ENCODE results near the gene FGFR4.

FGFR4 gene

GRCh38 chr5:177081859-177082258, 4.9 kb upstream of the FGFR4 start:
- CTCF ChIA-PET = interaction anchor here (0.6 to 1.7 kb wide), 3 partner anchors 10 to 508 kb away, joined by 3 to 9 read pairs (median 3); no protein-coding TSS in a partner anchor
- no peak overlapping the region for H3K27ac ChIP-seq
- POLR2A ChIA-PET (ENCODE audit: low non-redundant PET) = no interaction called here
- DNase-seq (ENCODE audit: low spot score) = no peak
- no peak for TF ChIP-seq CTCF (conservative IDR thresholded peaks at IDR 0.05; ENCODE audit: low read depth)

DNA sequence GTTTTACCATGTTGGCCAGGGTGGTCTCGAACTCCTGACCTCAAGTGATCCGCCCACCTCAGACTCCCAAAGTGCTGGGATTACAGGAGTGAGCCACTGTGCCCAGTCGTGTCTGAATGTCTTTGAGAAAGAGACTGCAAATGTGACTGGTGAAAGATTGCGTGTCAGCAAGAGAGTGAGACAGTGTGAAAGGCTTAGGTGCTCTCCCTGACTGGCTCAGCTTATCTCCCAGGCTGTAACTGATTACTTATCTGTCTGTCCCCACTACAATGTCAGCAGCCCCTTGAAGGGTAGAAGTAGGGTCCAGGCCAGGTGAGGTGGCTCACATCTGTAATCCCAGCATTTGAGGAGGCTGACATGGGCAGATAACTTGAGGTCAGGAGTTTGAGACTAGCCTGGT, 3.4 kb upstream of the FGFR4 start:
- POLR2A ChIA-PET (ENCODE audit: low non-redundant PET) = no interaction called here
- CTCF ChIA-PET = interaction anchor here (0.6 to 0.8 kb wide), 2 partner anchors 12 to 77 kb away, joined by 3 to 4 read pairs; no protein-coding TSS in a partner anchor
- DNase-seq (ENCODE audit: low spot score) = no peak
- no peak for TF ChIP-seq CTCF (conservative IDR thresholded peaks at IDR 0.05; ENCODE audit: low read depth)
- H3K27ac ChIP-seq = no peak overlapping the region

DNA sequence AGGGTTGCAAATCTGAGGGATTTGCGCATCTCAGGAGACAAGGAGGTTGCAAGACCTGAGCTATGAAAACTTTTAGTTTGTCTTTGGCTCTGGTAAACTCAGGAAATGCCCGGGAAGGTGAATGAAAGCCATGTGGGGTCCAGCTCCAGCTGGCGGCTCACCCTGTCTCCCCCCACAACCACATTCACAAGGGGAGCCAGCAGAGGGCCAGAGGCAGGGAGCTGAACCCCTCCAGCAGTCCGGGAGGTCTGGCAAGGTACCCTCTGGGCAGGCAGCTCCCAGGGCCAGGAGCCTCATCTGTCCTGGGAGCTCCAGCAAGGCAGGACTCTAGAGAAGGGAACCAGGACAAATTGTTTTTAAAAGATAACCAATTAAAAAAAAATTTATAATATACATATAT, 2.5 kb upstream of the FGFR4 start:
- no peak for DNase-seq (ENCODE audit: low spot score)
- POLR2A ChIA-PET (ENCODE audit: low non-redundant PET) = no interaction called here
- CTCF ChIA-PET = interaction anchor here (0.5 to 1.0 kb wide), 4 partner anchors 21 to 319 kb away, joined by 3 read pairs; no protein-coding TSS in a partner anchor
- no peak overlapping the region for H3K27ac ChIP-seq
- no peak for TF ChIP-seq CTCF (conservative IDR thresholded peaks at IDR 0.05; ENCODE audit: low read depth)

DNA sequence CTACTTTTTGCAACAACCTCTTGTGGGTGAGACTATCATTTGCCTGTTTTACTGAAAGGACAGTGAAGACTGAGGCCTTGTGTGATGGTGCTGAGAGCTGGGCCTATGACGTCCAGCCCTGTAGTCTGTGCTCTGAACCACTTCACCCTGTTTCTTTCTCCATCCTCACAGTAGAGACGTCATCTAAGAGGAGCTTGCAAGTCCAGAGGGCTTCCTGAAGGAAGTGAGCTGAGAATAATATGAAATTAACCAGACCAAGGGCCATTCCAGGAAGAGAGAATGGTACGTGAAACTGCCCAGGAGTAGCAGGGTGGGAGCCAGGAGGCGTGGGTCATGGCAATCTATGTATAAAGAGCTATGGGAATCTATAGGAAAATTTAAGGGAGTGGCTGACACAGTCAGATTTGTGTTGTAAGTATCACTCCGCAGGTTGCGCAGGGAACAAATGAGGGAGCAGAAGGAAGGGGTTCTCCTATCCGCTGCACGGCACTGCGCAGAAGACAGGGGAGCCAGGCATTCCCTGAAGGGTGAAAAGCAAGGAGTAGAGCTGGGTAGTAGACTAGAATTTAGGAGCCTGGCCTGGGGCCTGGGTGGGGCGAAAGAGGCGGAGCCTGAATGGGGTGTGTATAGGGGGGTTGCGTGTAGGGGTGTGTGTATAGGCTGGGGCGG, 596 bp upstream of the FGFR4 start:
- POLR2A ChIA-PET (ENCODE audit: low non-redundant PET) = no interaction called here

GRCh38 chr5:177087398-177088005, 787 bp downstream of the FGFR4 start:
- no peak overlapping the region for H3K27ac ChIP-seq
- ChIA-PET POLR2A (ENCODE audit: low non-redundant PET) (no interaction called here), CTCF (interaction anchor here (0.5 to 2.8 kb wide), 10 partner anchors 11 to 1623 kb away, joined by 3 to 14 read pairs (median 4); no protein-coding TSS in a partner anchor)
- no peak for TF ChIP-seq CTCF (conservative IDR thresholded peaks at IDR 0.05; ENCODE audit: low read depth)
- no peak for DNase-seq (ENCODE audit: low spot score)

More for the DNA sequence above, 596 bp upstream of the FGFR4 start:
- CTCF ChIA-PET = interaction anchor here (0.6 to 2.8 kb wide), 5 partner anchors 12 to 425 kb away, joined by 3 to 14 read pairs (median 4); no protein-coding TSS in a partner anchor
- TF ChIP-seq CTCF (conservative IDR thresholded peaks at IDR 0.05; ENCODE audit: low read depth) = no peak
- DNase-seq (ENCODE audit: low spot score) = no peak
- H3K27ac ChIP-seq = peak overlapping the region; percentile 50

DNA sequence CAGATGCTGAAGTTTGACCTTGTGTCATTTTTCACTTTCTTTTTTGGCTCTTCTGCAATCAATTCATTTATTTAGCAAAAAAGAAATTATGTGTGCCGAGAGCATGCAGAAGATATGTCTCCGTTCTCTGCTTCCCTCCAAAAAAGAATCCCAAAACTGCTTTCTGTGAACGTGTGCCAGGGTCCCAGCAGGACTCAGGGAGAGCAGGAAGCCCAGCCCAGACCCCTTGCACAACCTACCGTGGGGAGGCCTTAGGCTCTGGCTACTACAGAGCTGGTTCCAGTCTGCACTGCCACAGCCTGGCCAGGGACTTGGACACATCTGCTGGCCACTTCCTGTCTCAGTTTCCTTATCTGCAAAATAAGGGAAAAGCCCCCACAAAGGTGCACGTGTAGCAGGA, 2.4 kb downstream of the FGFR4 start:
- ChIA-PET CTCF (interaction anchor here (0.8 to 1.4 kb wide), 2 partner anchors 21 to 23 kb away, joined by 3 read pairs; no protein-coding TSS in a partner anchor), POLR2A (ENCODE audit: low non-redundant PET) (no interaction called here)
- TF ChIP-seq CTCF (conservative IDR thresholded peaks at IDR 0.05; ENCODE audit: low read depth) = no peak
- H3K27ac ChIP-seq = no peak overlapping the region
- no peak for DNase-seq (ENCODE audit: low spot score)
